Central memory CD8-positive, alpha-beta T cell (primary cell): Measurements from ENCODE around the gene DZIP1.
"Not testable (repeated sequence)": the region's sequence is repeated elsewhere in the genome, so short reads cannot be mapped to it uniquely, and the experiment has no call there.

Experiments used
- ATAC-seq: fragments of 150-1000 bp; cut with Tn5 transposase; replicated peaks from 2 replicates; pipeline ENCODE4 v1.10.0; 2022; ENCODE audit warnings: mild to moderate bottlenecking, moderate FRiP score, moderate number of reproducible peaks; ENCODE audit not compliant: poor library complexity, severe bottlenecking; ENCODE audit errors: extremely low read depth
- DNase-seq, 2 donors: peaks; one replicate each; pipeline ENCODE4 v3.0.0; 2021; ENCODE audit warnings: low spot score in 2 of 2
- H3K27ac Mint-ChIP-seq: one replicate; pipeline ENCODE4 v1.8.0; 2022; ENCODE audit warnings: low read depth, mild to moderate bottlenecking, moderate library complexity, mixed read lengths
- H3K27me3 Mint-ChIP-seq: one replicate; pipeline ENCODE4 v1.8.0; 2022; ENCODE audit warnings: mixed read lengths
- H3K36me3 Mint-ChIP-seq: one replicate; pipeline ENCODE4 v1.8.0; 2022; ENCODE audit warnings: mild to moderate bottlenecking, moderate library complexity, mixed read lengths; ENCODE audit not compliant: insufficient read depth
- H3K4me1 Mint-ChIP-seq: one replicate; pipeline ENCODE4 v1.8.0; 2022; ENCODE audit warnings: mixed read lengths
- H3K4me3 Mint-ChIP-seq: one replicate; pipeline ENCODE4 v1.8.0; 2022; ENCODE audit warnings: mild to moderate bottlenecking, moderate library complexity, mixed read lengths
- H3K9me3 Mint-ChIP-seq: one replicate; pipeline ENCODE4 v1.8.0; 2022; ENCODE audit warnings: mixed read lengths

The DZIP1 gene

DNA sequence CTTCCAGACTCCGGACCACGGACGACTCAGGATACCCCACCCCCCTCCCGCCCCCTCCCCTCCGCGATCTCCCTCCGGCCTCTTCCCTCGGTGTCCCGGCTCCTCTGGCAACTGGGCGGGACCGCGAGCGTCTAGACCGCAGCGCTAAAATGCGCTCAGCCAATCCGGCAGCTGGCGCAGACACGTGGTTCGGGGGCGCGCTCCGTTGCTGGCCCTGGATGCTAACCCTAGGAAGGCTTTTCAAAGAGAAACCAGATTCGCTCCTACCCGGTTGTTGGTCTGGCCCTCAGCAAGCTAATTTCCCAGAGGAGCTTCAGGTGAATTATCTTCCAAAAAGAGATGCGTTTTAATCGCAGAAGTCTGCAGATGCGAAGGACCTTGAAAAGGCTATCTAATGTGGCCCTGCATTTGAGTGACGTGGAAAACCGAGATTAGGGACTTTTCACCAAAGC, at the start of gene DZIP1:
Gene DZIP1 (minus strand): TSS at position 106 of the 452 bp plus-strand sequence. CDS start 2,677 bp downstream, outside the sequence.
- peaks cover 44% of the 10 kb centered on the region for H3K27me3 Mint-ChIP-seq
- ATAC-seq (no peak), DNase-seq (no peak)
- H3K4me1 Mint-ChIP-seq = no peaks in the 10 kb centered on the region
- peak within 1 kb of the TSS; percentile 59 for H3K4me3 Mint-ChIP-seq
- no peaks in the 10 kb centered on the region for H3K36me3 Mint-ChIP-seq
- no peak within 1 kb of the TSS for H3K27ac Mint-ChIP-seq
- H3K9me3 Mint-ChIP-seq = no peaks in the 10 kb centered on the region

- DNase-seq, ATAC-seq, H3K9me3 Mint-ChIP-seq, H3K27me3 Mint-ChIP-seq, H3K4me3 Mint-ChIP-seq, H3K36me3 Mint-ChIP-seq, H3K27ac Mint-ChIP-seq: not testable (repeated sequence)
- peaks cover 37% of the 10 kb centered on the region for H3K4me1 Mint-ChIP-seq
Observed at GRCh38 chr13:95690986-95691385, 46.5 kb upstream of the DZIP1 start.

- Mint-ChIP-seq H3K36me3 (peaks cover 13% of the 10 kb centered on the region), H3K27ac (peak overlapping the region; percentile 19), H3K9me3 (no peaks in the 10 kb centered on the region), H3K27me3 (no peaks in the 10 kb centered on the region), H3K4me1 (peaks cover 48% of the 10 kb centered on the region), H3K4me3 (peak overlapping the region; percentile 1)
- ATAC-seq (no peak), DNase-seq (no peak)
Observed at GRCh38 chr13:95689582-95689926, 45.0 kb upstream of the DZIP1 start.

- Mint-ChIP-seq H3K36me3 (peaks cover 12% of the 10 kb centered on the region), H3K4me1 (peaks cover 81% of the 10 kb centered on the region)
- ATAC-seq, H3K9me3 Mint-ChIP-seq, H3K27ac Mint-ChIP-seq, H3K27me3 Mint-ChIP-seq, H3K4me3 Mint-ChIP-seq, DNase-seq: not testable (repeated sequence)
Observed at GRCh38 chr13:95684960-95685359, 40.5 kb upstream of the DZIP1 start.

DNA sequence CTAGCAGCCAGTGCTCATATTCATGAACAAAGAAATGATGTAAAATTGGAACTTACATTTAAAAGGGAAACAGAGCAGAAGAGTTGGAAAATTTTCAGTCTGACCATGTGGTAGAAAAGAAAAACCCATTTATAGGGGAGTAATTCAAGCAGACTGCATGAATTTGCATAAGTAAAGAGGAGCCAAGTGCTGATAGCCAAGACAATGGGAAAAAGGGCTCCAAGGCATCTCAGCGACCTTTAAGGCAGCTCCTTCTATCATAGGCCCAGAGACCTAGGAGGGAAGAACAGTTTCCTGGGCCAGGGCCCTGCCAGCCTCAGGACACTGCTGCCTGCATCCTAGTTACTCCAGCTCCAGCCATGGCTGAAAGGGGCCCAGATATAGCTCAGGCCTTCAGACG, 39.9 kb upstream of the DZIP1 start:
- Mint-ChIP-seq H3K9me3 (no peaks in the 10 kb centered on the region), H3K27ac (no peak overlapping the region), H3K27me3 (no peaks in the 10 kb centered on the region), H3K36me3 (peaks cover 12% of the 10 kb centered on the region), H3K4me1 (peaks cover 83% of the 10 kb centered on the region), H3K4me3 (no peak overlapping the region)
- ATAC-seq = no peak
- DNase-seq = no peak

GRCh38 chr13:95679722-95680121, 35.2 kb upstream of the DZIP1 start:
- DNase-seq = no peak
- peak overlapping the region; percentile 41 for H3K27ac Mint-ChIP-seq
- H3K4me3 Mint-ChIP-seq = no peak overlapping the region
- H3K27me3 Mint-ChIP-seq = no peaks in the 10 kb centered on the region
- H3K4me1 Mint-ChIP-seq = peaks cover 78% of the 10 kb centered on the region
- H3K9me3 Mint-ChIP-seq = no peaks in the 10 kb centered on the region
- H3K36me3 Mint-ChIP-seq = peaks cover 21% of the 10 kb centered on the region
- no peak for ATAC-seq

- H3K27ac Mint-ChIP-seq = peak overlapping the region; percentile 41
- peak overlapping the region; percentile 99 for H3K4me3 Mint-ChIP-seq
- H3K27me3 Mint-ChIP-seq = no peaks in the 10 kb centered on the region
- no peaks in the 10 kb centered on the region for H3K9me3 Mint-ChIP-seq
- peaks cover 76% of the 10 kb centered on the region for H3K4me1 Mint-ChIP-seq
- ATAC-seq (no peak), DNase-seq (no peak)
- H3K36me3 Mint-ChIP-seq = peaks cover 19% of the 10 kb centered on the region
Observed at GRCh38 chr13:95678967-95679366, 34.5 kb upstream of the DZIP1 start.

DNA sequence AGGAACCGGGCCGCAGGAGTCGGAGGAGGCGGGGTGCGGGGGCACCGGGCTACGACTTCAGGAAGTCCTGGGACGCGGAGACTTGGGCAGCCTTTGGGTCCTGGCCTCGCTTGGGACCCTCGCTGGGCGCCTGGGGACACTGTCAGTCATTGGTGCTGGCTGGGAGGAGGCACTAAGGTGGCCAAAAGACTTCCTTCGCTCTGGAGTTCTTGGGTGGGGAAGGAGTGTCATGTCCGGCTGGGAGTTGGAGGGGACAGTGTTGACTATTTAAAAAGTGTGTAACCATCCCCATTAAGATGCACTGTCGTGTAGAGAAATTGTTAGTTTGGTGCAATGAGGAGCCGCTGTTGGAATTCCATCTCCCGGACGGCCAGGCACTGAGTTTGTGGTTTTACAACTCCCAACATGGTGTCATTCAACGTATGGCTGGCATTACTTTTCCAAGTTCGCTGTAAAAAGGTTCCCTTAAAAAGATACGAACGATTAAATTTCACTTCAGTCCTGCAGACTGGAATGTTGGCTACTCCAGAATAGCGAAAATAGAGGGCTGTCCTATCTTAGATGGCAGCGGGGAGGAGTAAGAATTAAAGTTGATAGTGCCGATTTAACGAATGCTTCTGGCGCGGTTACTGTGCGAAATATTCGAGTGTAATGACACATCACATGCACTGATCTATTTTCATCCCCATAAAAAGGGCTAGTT, 33.2 kb upstream of the DZIP1 start:
- peak overlapping the region; percentile 99 for H3K27ac Mint-ChIP-seq
- H3K9me3 Mint-ChIP-seq = no peaks in the 10 kb centered on the region
- H3K4me1 Mint-ChIP-seq = peaks cover 70% of the 10 kb centered on the region
- no peak for DNase-seq
- H3K36me3 Mint-ChIP-seq = peaks cover 19% of the 10 kb centered on the region
- H3K27me3 Mint-ChIP-seq = no peaks in the 10 kb centered on the region
- H3K4me3 Mint-ChIP-seq = peak overlapping the region; percentile 99
- ATAC-seq = no peak

- peak within 1 kb of the TSS; percentile 99 for H3K27ac Mint-ChIP-seq
- H3K9me3 Mint-ChIP-seq = no peaks in the 10 kb centered on the region
- no peaks in the 10 kb centered on the region for H3K27me3 Mint-ChIP-seq
- H3K4me3 Mint-ChIP-seq = peak within 1 kb of the TSS; percentile 99
- peak; percentile 97 to 98 for DNase-seq
- ATAC-seq = peak; percentile 96
- H3K36me3 Mint-ChIP-seq = peaks cover 19% of the 10 kb centered on the region
- H3K4me1 Mint-ChIP-seq = peaks cover 62% of the 10 kb centered on the region
Observed at GRCh38 chr13:95676762-95677563, 32.5 kb upstream of the DZIP1 start, which contains the start of gene DNAJC3. Gene DNAJC3, plus strand, starts transcription at chr13:95677139. Its CDS starts 117 bp downstream, at chr13:95677256.

DNA sequence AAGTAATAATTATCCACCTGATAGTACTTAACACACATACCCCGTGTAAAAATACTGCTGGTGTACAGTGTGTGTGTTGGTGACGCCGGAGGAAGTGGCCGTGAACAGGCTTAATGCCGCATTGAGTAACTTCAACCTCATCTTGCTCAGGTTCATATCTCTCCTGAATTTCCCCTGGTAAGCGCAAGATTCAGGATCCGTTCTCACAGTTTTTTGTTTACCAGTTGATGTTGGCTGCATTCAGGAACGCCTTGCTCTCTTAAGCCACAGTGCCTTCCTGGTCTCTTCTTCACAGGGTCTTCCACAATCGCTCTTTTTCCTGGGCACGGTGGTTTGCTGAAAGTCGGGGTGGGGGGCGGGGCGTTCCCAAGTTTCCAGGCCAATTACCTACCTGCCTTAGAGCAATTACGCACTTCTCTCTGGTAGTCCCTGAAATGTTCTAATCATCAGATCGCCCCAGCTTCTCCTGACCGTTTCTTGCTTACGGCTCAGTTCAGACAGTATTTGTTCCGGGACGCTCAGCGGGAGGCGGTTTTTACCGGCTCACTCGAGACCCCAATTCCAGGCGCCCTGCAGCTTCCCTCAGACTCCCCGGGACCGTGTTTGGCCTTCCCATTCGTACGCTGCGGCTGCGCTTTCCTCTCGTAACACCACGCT, 31.7 kb upstream of the DZIP1 start:
- Mint-ChIP-seq H3K9me3 (no peaks in the 10 kb centered on the region), H3K27ac (peak overlapping the region; percentile 99), H3K4me1 (peaks cover 55% of the 10 kb centered on the region), H3K4me3 (peak overlapping the region; percentile 99), H3K27me3 (no peaks in the 10 kb centered on the region), H3K36me3 (peaks cover 19% of the 10 kb centered on the region)
- ATAC-seq (peak; percentile 12), DNase-seq (no peak)

- ATAC-seq (no peak), DNase-seq (no peak)
- peaks cover 26% of the 10 kb centered on the region for H3K4me1 Mint-ChIP-seq
- peaks cover 7% of the 10 kb centered on the region for H3K36me3 Mint-ChIP-seq
- no peak overlapping the region for H3K27ac Mint-ChIP-seq
- H3K4me3 Mint-ChIP-seq = no peak overlapping the region
- no peaks in the 10 kb centered on the region for H3K27me3 Mint-ChIP-seq
- H3K9me3 Mint-ChIP-seq = peaks cover 29% of the 10 kb centered on the region
Observed at GRCh38 chr13:95671597-95671996, 27.1 kb upstream of the DZIP1 start.

- not testable (repeated sequence) for H3K4me1 Mint-ChIP-seq, H3K36me3 Mint-ChIP-seq
Observed at GRCh38 chr13:95667235-95667634, 22.7 kb upstream of the DZIP1 start.

More at GRCh38 chr13:95667235-95667634, 22.7 kb upstream of the DZIP1 start:
- DNase-seq, H3K27ac Mint-ChIP-seq, ATAC-seq, H3K4me3 Mint-ChIP-seq: not testable (repeated sequence)
- Mint-ChIP-seq H3K27me3 (peaks cover 16% of the 10 kb centered on the region), H3K9me3 (peaks cover 46% of the 10 kb centered on the region)
